BE2C (cell line): ENCODE data around the gene KLHL26.
A peak's percentile ranks its signal among the peaks of the same experiment; 100 is the strongest.

ENCODE experiments used
- DNase-seq: peaks from one replicate; pipeline ENCODE4 v3.0.0-alpha.2; 2020
- H3K27me3 ChIP-seq: fragments of 250-450 bp; sonication (Bioruptor Pico); 2 replicates; pipeline ENCODE4 v1.5.1; 2020; ENCODE audit warnings: mild to moderate bottlenecking
- H3K36me3 ChIP-seq: fragments of 250-450 bp; sonication (Bioruptor Pico); 2 replicates; pipeline ENCODE4 v1.5.1; 2020; ENCODE audit warnings: mild to moderate bottlenecking
- H3K4me1 ChIP-seq: fragments of 250-450 bp; sonication (Bioruptor Pico); 2 replicates; pipeline ENCODE4 v1.5.1; 2020
- H3K4me3 ChIP-seq: 2 replicates; pipeline ENCODE4 v1.5.1; 2011; ENCODE audit warnings: low read depth, low read length
- H3K9me3 ChIP-seq: fragments of 250-450 bp; sonication (Bioruptor Pico); 2 replicates; pipeline ENCODE4 v1.5.1; 2020
- CTCF ChIP-seq: IDR thresholded peaks from 2 replicates; pipeline ENCODE4 v1.5.1; 2012; ENCODE audit warnings: mild to moderate bottlenecking, low read depth, low read length

Gene KLHL26

GRCh38 chr19:18718846-18719458, 82.1 kb downstream of the KLHL26 start:
- H3K27me3 ChIP-seq: no peaks in the 10 kb centered on the region
- no peak for TF ChIP-seq CTCF
- no peak for DNase-seq
- peaks cover 4% of the 10 kb centered on the region for H3K36me3 ChIP-seq
- peaks cover 22% of the 10 kb centered on the region for H3K4me1 ChIP-seq
- no peaks in the 10 kb centered on the region; the same call in 1 of the 2 replicates for H3K9me3 ChIP-seq
- no peak overlapping the region for H3K4me3 ChIP-seq

- TF ChIP-seq CTCF: no peak
- Histone ChIP-seq H3K4me3 (no peak overlapping the region), H3K36me3 (peaks cover 4% of the 10 kb centered on the region), H3K27me3 (no peaks in the 10 kb centered on the region), H3K4me1 (peaks cover 22% of the 10 kb centered on the region), H3K9me3 (no peaks in the 10 kb centered on the region; the same call in 1 of the 2 replicates)
- DNase-seq: peak; percentile 74
Measured at GRCh38 chr19:18719541-18719940, 82.7 kb downstream of the KLHL26 start.
